Measurements from ENCODE around the gene SLC12A9. TPM values are rescaled to one million over a fixed set of nuclear protein-coding genes. Genes with fewer than 3 reads are reported as not detected.

The SLC12A9 gene
- polyA plus RNA-seq, 3 donors from 2014 or later = 3.2 to 5.9 (median 4.7) TPM

GRCh38 chr7:100911484-100911883, 59.0 kb downstream of the SLC12A9 start:
- no peak overlapping the region for H3K4me3 Mint-ChIP-seq
- H3K4me1 Mint-ChIP-seq = no peaks in the 10 kb centered on the region
- no peak for DNase-seq
- H3K36me3 Mint-ChIP-seq = no peaks in the 10 kb centered on the region
- no peak overlapping the region for H3K27ac Mint-ChIP-seq
- H3K27me3 Mint-ChIP-seq (ENCODE audit: low read depth in 3 of 3) = peaks cover 4 to 6% (median 4%) of the 10 kb centered on the region in 3 donors
- no peaks in the 10 kb centered on the region for H3K9me3 Mint-ChIP-seq

- Mint-ChIP-seq H3K9me3 (no peaks in the 10 kb centered on the region), H3K36me3 (no peaks in the 10 kb centered on the region), H3K27ac (no peak overlapping the region), H3K4me1 (no peaks in the 10 kb centered on the region), H3K4me3 (no peak overlapping the region), H3K27me3 (ENCODE audit: low read depth in 3 of 3) (peaks cover 0 to 9% (median 4%) of the 10 kb centered on the region in 3 donors)
- no peak for DNase-seq
Observed at GRCh38 chr7:100914208-100914878, 61.8 kb downstream of the SLC12A9 start.

- Mint-ChIP-seq H3K9me3 (no peaks in the 10 kb centered on the region), H3K27me3 (ENCODE audit: low read depth in 3 of 3) (peaks cover 0 to 9% (median 4%) of the 10 kb centered on the region in 3 donors), H3K4me3 (no peak overlapping the region), H3K27ac (no peak overlapping the region), H3K36me3 (no peaks in the 10 kb centered on the region), H3K4me1 (no peaks in the 10 kb centered on the region)
- no peak for DNase-seq
Observed at GRCh38 chr7:100914879-100915447, 62.5 kb downstream of the SLC12A9 start.

Other genes with a start within 250 kb of the SLC12A9 start
- 10 to 100 TPM; 23.2 to 29.3 (median 27.0) TPM for gene MOSPD3, start 240.2 kb upstream of the SLC12A9 start, polyA plus RNA-seq
- 1 to 10 TPM in 2 of 3 donors, under 1 TPM in 1; 0.85 to 1.8 (median 1.1) TPM for gene TFR2, start 211.2 kb upstream of the SLC12A9 start, polyA plus RNA-seq
- gene ACTL6B, start 196.3 kb upstream of the SLC12A9 start, polyA plus RNA-seq = not detected
- 10 to 100 TPM; 61.4 to 71.8 (median 64.8) TPM for gene GNB2, start 179.0 kb upstream of the SLC12A9 start, polyA plus RNA-seq
- gene GIGYF1, start 158.5 kb upstream of the SLC12A9 start, polyA plus RNA-seq = 1 to 10 TPM in 1 of 3 donors, under 1 TPM in 2; 0.03 to 2.0 (median 0.47) TPM
- 10 to 100 TPM; 65.1 to 70.3 (median 67.0) TPM for gene POP7, start 146.6 kb upstream of the SLC12A9 start, polyA plus RNA-seq
- not detected for gene EPO, start 132.2 kb upstream of the SLC12A9 start, polyA plus RNA-seq
- not detected for gene ZAN, start 119.1 kb upstream of the SLC12A9 start, polyA plus RNA-seq
- under 1 TPM in 1 of 3 donors, not detected in 2; 0.37 TPM for gene EPHB4, start 25.2 kb upstream of the SLC12A9 start, polyA plus RNA-seq
- under 1 TPM in 1 of 3 donors, not detected in 2; 0.11 TPM for gene TRIP6, start 14.7 kb downstream of the SLC12A9 start, polyA plus RNA-seq
- 10 to 100 TPM; 24.9 to 73.4 (median 33.2) TPM for gene SRRT, start 22.4 kb downstream of the SLC12A9 start, polyA plus RNA-seq
- gene UFSP1, start 37.0 kb downstream of the SLC12A9 start, polyA plus RNA-seq = 1 to 10 TPM in 1 of 3 donors, under 1 TPM in 1, not detected in 1; 0.59 to 1.1 TPM
- gene ACHE, start 43.2 kb downstream of the SLC12A9 start, polyA plus RNA-seq = not detected
- gene MUC3A, start 96.8 kb downstream of the SLC12A9 start, polyA plus RNA-seq = not detected
- gene MUC12, start 116.9 kb downstream of the SLC12A9 start, polyA plus RNA-seq = under 1 TPM in 1 of 3 donors, not detected in 2; 0.96 TPM
- gene MUC17, start 167.4 kb downstream of the SLC12A9 start, polyA plus RNA-seq = not detected
- 10 to 100 TPM in 1 of 3 donors, 1 to 10 TPM in 2; 1.5 to 20.6 (median 2.7) TPM for gene TRIM56, start 232.8 kb downstream of the SLC12A9 start, polyA plus RNA-seq